ENCODE data around the gene NDUFA13. TPM values are rescaled to one million over a fixed set of nuclear protein-coding genes. Genes with fewer than 3 reads are reported as not detected.

The NDUFA13 gene
- polyA plus RNA-seq, 1 donor from 2014 or later: 266 TPM

- H3K79me2 ChIP-seq (replicated peaks; ENCODE audit: insufficient read depth, low read length): no peaks in the 10 kb centered on the region
- no peaks in the 10 kb centered on the region for H3K27me3 ChIP-seq (ENCODE audit: insufficient read depth, low read depth, low read length)
- H3K9ac ChIP-seq (ENCODE audit: low read length): no peak overlapping the region
- no peak overlapping the region for H3K4me3 ChIP-seq (ENCODE audit: low read length)
- H3F3A ChIP-seq (ENCODE audit: insufficient read depth, low read length, poor library complexity, severe bottlenecking): no peaks in the 10 kb centered on the region
- H3K36me3 ChIP-seq (ENCODE audit: insufficient read depth, low read length): peaks cover 5% of the 10 kb centered on the region
- H3K4me2 ChIP-seq (ENCODE audit: low read length): no peak overlapping the region
- no peak overlapping the region for H2AFZ ChIP-seq (ENCODE audit: low read depth, low read length)
- TF ChIP-seq EP300 (conservative IDR thresholded peaks at IDR 0.05; ENCODE audit: poor library complexity, severe bottlenecking) (no peak), EZH2 (IDR thresholded peaks at IDR 0.05; ENCODE audit: borderline replicate concordance, insufficient read depth, low read length, poor library complexity, severe bottlenecking) (no peak), REST (IDR thresholded peaks at IDR 0.05; ENCODE audit: borderline replicate concordance) (no peak), MXI1 (conservative IDR thresholded peaks at IDR 0.05; ENCODE audit: poor library complexity, severe bottlenecking) (no peak), RAD21 (conservative IDR thresholded peaks at IDR 0.05) (no peak), SMC3 (conservative IDR thresholded peaks at IDR 0.05; ENCODE audit: poor library complexity) (no peak), TAF1 (IDR thresholded peaks at IDR 0.05; ENCODE audit: low read depth) (no peak), POLR2AphosphoS5 (IDR thresholded peaks at IDR 0.05) (no peak)
- TF ChIP-seq, protein P1, sequence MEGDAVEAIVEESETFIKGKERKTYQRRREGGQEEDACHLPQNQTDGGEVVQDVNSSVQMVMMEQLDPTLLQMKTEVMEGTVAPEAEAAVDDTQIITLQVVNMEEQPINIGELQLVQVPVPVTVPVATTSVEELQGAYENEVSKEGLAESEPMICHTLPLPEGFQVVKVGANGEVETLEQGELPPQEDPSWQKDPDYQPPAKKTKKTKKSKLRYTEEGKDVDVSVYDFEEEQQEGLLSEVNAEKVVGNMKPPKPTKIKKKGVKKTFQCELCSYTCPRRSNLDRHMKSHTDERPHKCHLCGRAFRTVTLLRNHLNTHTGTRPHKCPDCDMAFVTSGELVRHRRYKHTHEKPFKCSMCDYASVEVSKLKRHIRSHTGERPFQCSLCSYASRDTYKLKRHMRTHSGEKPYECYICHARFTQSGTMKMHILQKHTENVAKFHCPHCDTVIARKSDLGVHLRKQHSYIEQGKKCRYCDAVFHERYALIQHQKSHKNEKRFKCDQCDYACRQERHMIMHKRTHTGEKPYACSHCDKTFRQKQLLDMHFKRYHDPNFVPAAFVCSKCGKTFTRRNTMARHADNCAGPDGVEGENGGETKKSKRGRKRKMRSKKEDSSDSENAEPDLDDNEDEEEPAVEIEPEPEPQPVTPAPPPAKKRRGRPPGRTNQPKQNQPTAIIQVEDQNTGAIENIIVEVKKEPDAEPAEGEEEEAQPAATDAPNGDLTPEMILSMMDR (IDR thresholded peaks at IDR 0.05; ENCODE audit: poor library complexity, severe bottlenecking): no peak
- H3K9me3 ChIP-seq (ENCODE audit: low read length): no peaks in the 10 kb centered on the region
- no peaks in the 10 kb centered on the region for H4K20me1 ChIP-seq (ENCODE audit: insufficient read depth)
- no peaks in the 10 kb centered on the region for H3K9me2 ChIP-seq (ENCODE audit: insufficient read depth, low read length)
- H3K27ac ChIP-seq (ENCODE audit: low read length): no peak overlapping the region
Observed at GRCh38 chr19:19504754-19505668, 11.0 kb upstream of the NDUFA13 start.

- no peaks in the 10 kb centered on the region for H3K9me3 ChIP-seq (ENCODE audit: low read length)
- H3K4me3 ChIP-seq (ENCODE audit: low read length): no peak overlapping the region
- TF ChIP-seq REST (IDR thresholded peaks at IDR 0.05; ENCODE audit: borderline replicate concordance): no peak
- TF ChIP-seq MXI1 (conservative IDR thresholded peaks at IDR 0.05; ENCODE audit: poor library complexity, severe bottlenecking): no peak
- H3K9ac ChIP-seq (ENCODE audit: low read length): no peak overlapping the region
- no peaks in the 10 kb centered on the region for H3F3A ChIP-seq (ENCODE audit: insufficient read depth, low read length, poor library complexity, severe bottlenecking)
- no peak overlapping the region for H2AFZ ChIP-seq (ENCODE audit: low read depth, low read length)
- no peaks in the 10 kb centered on the region for H3K27me3 ChIP-seq (ENCODE audit: insufficient read depth, low read depth, low read length)
- H3K79me2 ChIP-seq (replicated peaks; ENCODE audit: insufficient read depth, low read length): no peaks in the 10 kb centered on the region
- no peaks in the 10 kb centered on the region for H3K9me2 ChIP-seq (ENCODE audit: insufficient read depth, low read length)
- peaks cover 5% of the 10 kb centered on the region for H3K36me3 ChIP-seq (ENCODE audit: insufficient read depth, low read length)
- no peak overlapping the region for H3K4me2 ChIP-seq (ENCODE audit: low read length)
- H3K27ac ChIP-seq (ENCODE audit: low read length): no peak overlapping the region
- H4K20me1 ChIP-seq (ENCODE audit: insufficient read depth): no peaks in the 10 kb centered on the region
Observed at GRCh38 chr19:19505669-19506326, 10.2 kb upstream of the NDUFA13 start.
